Measurements from ENCODE around the gene C19orf67.

- TF ChIP-seq CTCF (IDR thresholded peaks at IDR 0.05) (no peak), EZH2 (IDR thresholded peaks at IDR 0.05; ENCODE audit: borderline replicate concordance, insufficient read depth, low read depth, low read length, poor library complexity, severe bottlenecking) (no peak)
Measured at GRCh38 chr19:14055396-14055795, 30.2 kb downstream of the C19orf67 start.

Measured in B cell (primary cell).